GM23338 (cell line): ENCODE results near the gene ALKBH4.

Source experiments
- CREB1 ChIP-seq: fragments of 250-450 bp; sonication (Bioruptor Pico); IDR thresholded peaks from 2 replicates; pipeline ENCODE4 v1.5.0; 2020; ENCODE audit warnings: low read depth, mild to moderate bottlenecking, moderate library complexity
- EZH2 ChIP-seq: fragments of 200-600 bp; sonication (generic); IDR thresholded peaks from one replicate; pipeline ENCODE4 v1.8.0; 2017; ENCODE audit warnings: antibody characterized with exemption, mild to moderate bottlenecking, low read depth; ENCODE audit not compliant: unreplicated experiment
- EZH2phosphoT487 ChIP-seq: fragments of 200-600 bp; sonication (generic); IDR thresholded peaks from one replicate; pipeline ENCODE4 v1.8.1; 2018; ENCODE audit warnings: antibody characterized with exemption; ENCODE audit not compliant: unreplicated experiment
- POLR2AphosphoS5 ChIP-seq: IDR thresholded peaks from 2 replicates; pipeline ENCODE4 v1.6.1; 2016; ENCODE audit warnings: antibody characterized with exemption, low read depth
- ZNF331 ChIP-seq: fragments of 250-450 bp; sonication (Bioruptor Pico); IDR thresholded peaks from 2 replicates; pipeline ENCODE4 v1.5.0; 2020; ENCODE audit warnings: low read depth, mild to moderate bottlenecking, moderate library complexity
- TF ChIP-seq, protein P1 (sequence below), 2 experiments: fragments of 200-600 bp in 1 of 2; sonication (generic) in 1 of 2; conservative IDR thresholded peaks; 2 replicates each; pipeline versions ENCODE4 v1.5.1 to v1.6.1; 2016 to 2017; ENCODE audit warnings: antibody characterized with exemption in 2 of 2, low read depth in 2 of 2, mild to moderate bottlenecking in 2 of 2, moderate library complexity in 1 of 2
- TF ChIP-seq, protein P2 (sequence below): IDR thresholded peaks from 2 replicates; pipeline ENCODE4 v1.6.1; 2016; ENCODE audit warnings: antibody characterized with exemption
- TF ChIP-seq, protein P3 (sequence below): IDR thresholded peaks from one replicate; pipeline ENCODE4 v1.6.1; 2018; ENCODE audit warnings: antibody characterized with exemption; ENCODE audit not compliant: unreplicated experiment

DNA sequence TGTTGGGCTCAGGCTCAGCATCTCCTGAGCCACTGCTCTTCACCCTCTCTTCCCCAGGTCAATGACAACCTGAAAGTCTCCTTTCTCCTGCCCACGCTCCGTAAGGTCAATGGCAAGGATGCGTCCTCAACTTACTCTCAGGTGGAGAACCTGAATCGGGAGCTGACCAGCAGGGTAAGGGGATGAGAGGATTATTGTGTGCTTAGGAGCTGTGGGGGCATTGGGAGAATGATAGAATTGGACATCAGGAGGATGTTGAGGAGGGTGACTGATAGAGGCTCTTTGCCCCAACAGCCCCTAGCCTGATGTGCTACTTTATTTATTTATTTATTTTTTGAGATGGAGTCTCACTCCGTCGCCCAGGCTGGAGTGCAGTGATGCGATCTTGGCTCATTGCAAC, 1.4 kb upstream of the ALKBH4 start:
- TF ChIP-seq, protein P1, sequence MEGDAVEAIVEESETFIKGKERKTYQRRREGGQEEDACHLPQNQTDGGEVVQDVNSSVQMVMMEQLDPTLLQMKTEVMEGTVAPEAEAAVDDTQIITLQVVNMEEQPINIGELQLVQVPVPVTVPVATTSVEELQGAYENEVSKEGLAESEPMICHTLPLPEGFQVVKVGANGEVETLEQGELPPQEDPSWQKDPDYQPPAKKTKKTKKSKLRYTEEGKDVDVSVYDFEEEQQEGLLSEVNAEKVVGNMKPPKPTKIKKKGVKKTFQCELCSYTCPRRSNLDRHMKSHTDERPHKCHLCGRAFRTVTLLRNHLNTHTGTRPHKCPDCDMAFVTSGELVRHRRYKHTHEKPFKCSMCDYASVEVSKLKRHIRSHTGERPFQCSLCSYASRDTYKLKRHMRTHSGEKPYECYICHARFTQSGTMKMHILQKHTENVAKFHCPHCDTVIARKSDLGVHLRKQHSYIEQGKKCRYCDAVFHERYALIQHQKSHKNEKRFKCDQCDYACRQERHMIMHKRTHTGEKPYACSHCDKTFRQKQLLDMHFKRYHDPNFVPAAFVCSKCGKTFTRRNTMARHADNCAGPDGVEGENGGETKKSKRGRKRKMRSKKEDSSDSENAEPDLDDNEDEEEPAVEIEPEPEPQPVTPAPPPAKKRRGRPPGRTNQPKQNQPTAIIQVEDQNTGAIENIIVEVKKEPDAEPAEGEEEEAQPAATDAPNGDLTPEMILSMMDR (conservative IDR thresholded peaks at IDR 0.05; ENCODE audit: low read depth in 2 of 2): no peak
- TF ChIP-seq POLR2AphosphoS5: no peak
- TF ChIP-seq, protein P2, sequence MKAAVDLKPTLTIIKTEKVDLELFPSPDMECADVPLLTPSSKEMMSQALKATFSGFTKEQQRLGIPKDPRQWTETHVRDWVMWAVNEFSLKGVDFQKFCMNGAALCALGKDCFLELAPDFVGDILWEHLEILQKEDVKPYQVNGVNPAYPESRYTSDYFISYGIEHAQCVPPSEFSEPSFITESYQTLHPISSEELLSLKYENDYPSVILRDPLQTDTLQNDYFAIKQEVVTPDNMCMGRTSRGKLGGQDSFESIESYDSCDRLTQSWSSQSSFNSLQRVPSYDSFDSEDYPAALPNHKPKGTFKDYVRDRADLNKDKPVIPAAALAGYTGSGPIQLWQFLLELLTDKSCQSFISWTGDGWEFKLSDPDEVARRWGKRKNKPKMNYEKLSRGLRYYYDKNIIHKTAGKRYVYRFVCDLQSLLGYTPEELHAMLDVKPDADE: no peak
- TF ChIP-seq EZH2phosphoT487: no peak
- no peak for TF ChIP-seq EZH2
- TF ChIP-seq CREB1 (CRISPR knock-in tag): no peak
- TF ChIP-seq, protein P3, sequence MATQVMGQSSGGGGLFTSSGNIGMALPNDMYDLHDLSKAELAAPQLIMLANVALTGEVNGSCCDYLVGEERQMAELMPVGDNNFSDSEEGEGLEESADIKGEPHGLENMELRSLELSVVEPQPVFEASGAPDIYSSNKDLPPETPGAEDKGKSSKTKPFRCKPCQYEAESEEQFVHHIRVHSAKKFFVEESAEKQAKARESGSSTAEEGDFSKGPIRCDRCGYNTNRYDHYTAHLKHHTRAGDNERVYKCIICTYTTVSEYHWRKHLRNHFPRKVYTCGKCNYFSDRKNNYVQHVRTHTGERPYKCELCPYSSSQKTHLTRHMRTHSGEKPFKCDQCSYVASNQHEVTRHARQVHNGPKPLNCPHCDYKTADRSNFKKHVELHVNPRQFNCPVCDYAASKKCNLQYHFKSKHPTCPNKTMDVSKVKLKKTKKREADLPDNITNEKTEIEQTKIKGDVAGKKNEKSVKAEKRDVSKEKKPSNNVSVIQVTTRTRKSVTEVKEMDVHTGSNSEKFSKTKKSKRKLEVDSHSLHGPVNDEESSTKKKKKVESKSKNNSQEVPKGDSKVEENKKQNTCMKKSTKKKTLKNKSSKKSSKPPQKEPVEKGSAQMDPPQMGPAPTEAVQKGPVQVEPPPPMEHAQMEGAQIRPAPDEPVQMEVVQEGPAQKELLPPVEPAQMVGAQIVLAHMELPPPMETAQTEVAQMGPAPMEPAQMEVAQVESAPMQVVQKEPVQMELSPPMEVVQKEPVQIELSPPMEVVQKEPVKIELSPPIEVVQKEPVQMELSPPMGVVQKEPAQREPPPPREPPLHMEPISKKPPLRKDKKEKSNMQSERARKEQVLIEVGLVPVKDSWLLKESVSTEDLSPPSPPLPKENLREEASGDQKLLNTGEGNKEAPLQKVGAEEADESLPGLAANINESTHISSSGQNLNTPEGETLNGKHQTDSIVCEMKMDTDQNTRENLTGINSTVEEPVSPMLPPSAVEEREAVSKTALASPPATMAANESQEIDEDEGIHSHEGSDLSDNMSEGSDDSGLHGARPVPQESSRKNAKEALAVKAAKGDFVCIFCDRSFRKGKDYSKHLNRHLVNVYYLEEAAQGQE: no peak
- TF ChIP-seq ZNF331 (CRISPR knock-in tag): no peak
